ENCODE data around the gene AFAP1.

DNA sequence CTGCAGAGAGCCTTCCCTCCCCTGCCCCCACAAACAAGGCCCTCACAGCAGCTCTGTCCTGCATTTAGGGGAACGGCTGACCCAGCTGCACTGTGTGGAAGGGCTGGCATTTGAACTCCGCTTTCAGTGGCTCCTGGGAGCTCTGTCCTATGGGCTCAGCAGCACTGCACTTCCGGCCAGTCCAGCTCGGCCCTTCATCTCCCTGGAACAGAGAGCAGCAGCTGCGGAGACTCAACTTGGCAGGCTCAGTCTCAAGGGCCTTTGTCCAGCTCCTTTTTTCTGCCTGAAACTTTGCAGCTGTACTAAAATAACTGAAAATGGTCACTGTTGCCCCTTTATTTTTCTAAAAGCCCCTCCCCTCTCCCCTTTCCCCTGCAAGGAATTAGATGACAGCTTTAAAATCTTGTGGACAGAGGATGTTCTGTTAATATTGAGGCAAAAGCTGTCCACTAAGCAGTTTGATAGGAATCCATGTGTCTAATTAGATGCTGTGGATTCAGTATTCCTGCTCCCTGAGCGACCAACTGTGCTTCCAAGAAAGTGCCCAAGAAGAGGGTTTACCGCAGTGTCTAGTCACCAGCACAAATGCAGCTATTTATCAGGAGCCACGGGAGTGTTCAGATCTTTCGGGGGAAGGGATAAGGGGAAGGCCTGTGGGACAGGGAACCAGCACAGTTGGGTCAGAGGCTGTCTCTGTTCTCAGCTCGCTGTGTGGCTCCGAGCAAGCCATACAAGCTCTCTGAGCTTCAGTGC, 133.1 kb downstream of the AFAP1 start:
- TF ChIP-seq CTCF (IDR thresholded peaks at IDR 0.05) (no peak), POLR2A (IDR thresholded peaks at IDR 0.05) (no peak)

All from uterus (tissue), 2 donors.